ENCODE results near the gene UGT1A1. TPM values are rescaled to one million over a fixed set of nuclear protein-coding genes. Genes with fewer than 3 reads are reported as not detected.

The UGT1A1 gene
- total and polyA plus RNA-seq, 9 of the 15 experiments (the other 6 are each of a cell fraction or from before 2014, with no cell fraction given), result not detected

- in situ Hi-C loops (cut with MboI) (no loop called here), intact Hi-C loops (cut with micrococcal nuclease) (no loop called here)
- Histone ChIP-seq H3K9ac (ENCODE audit: insufficient read depth in 1 of 2, low read depth in 2 of 2, low read length in 2 of 2) (no peak overlapping the region), H2AFZ (ENCODE audit: low read depth, low read length) (no peak overlapping the region), H4K20me1 (replicated peaks; ENCODE audit: control insufficient read depth, insufficient read depth, low read length) (no peaks in the 10 kb centered on the region), H3K9me3 (replicated peaks; ENCODE audit: control insufficient read depth, insufficient read depth, low read depth, low read length) (no peaks in the 10 kb centered on the region), H3K9me1 (ENCODE audit: control insufficient read depth, insufficient read depth, low read length) (no peaks in the 10 kb centered on the region), H3K4me3 (no peak overlapping the region), H3K36me3 (ENCODE audit: control insufficient read depth, insufficient read depth, low read length) (no peaks in the 10 kb centered on the region), H3K79me2 (ENCODE audit: control insufficient read depth, insufficient read depth, low read length) (no peaks in the 10 kb centered on the region), H3K27me3 (ENCODE audit: control insufficient read depth in 2 of 2, insufficient read depth in 2 of 2, low read length in 2 of 2) (peaks cover 0 to 13% of the 10 kb centered on the region in 2 experiments; a peak in 3 of 5 replicates), H3K4me2 (ENCODE audit: insufficient read depth, low read length) (no peak overlapping the region), H3K4me1 (replicated peaks in 1 of 2; ENCODE audit: control insufficient read depth in 2 of 2, insufficient read depth in 2 of 2, low read length in 2 of 2) (no peaks in the 10 kb centered on the region), H3K27ac (ENCODE audit: extremely low read depth, low read depth, low read length) (no peak overlapping the region)
- ChIA-PET CTCF (ENCODE audit: low intra/inter-chr PET ratio) (no interaction called here), POLR2A (no interaction called here)
- no peak for FAIRE-seq
- WGBS (ENCODE audit: insufficient coverage, low coverage, missing lambda C conversion rate), result 0% methylated on average over 13 of the region's 16 CpGs
- no peak for DNase-seq (ENCODE audit: extremely low read depth in 1 of 4, low spot score in 3 of 4)
- BruUV-seq (replicated peaks), result no TSS peak
- TF ChIP-seq TRIM28 (IDR thresholded peaks at IDR 0.05), result no peak
- TF ChIP-seq HDAC1 (IDR thresholded peaks at IDR 0.05), result no peak
- TF ChIP-seq, protein P1, sequence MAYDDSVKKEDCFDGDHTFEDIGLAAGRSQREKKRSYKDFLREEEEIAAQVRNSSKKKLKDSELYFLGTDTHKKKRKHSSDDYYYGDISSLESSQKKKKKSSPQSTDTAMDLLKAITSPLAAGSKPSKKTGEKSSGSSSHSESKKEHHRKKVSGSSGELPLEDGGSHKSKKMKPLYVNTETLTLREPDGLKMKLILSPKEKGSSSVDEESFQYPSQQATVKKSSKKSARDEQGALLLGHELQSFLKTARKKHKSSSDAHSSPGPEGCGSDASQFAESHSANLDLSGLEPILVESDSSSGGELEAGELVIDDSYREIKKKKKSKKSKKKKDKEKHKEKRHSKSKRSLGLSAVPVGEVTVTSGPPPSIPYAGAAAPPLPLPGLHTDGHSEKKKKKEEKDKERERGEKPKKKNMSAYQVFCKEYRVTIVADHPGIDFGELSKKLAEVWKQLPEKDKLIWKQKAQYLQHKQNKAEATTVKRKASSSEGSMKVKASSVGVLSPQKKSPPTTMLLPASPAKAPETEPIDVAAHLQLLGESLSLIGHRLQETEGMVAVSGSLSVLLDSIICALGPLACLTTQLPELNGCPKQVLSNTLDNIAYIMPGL (CRISPR knock-in tag; IDR thresholded peaks at IDR 0.05), result no peak
- TF ChIP-seq, protein P2, sequence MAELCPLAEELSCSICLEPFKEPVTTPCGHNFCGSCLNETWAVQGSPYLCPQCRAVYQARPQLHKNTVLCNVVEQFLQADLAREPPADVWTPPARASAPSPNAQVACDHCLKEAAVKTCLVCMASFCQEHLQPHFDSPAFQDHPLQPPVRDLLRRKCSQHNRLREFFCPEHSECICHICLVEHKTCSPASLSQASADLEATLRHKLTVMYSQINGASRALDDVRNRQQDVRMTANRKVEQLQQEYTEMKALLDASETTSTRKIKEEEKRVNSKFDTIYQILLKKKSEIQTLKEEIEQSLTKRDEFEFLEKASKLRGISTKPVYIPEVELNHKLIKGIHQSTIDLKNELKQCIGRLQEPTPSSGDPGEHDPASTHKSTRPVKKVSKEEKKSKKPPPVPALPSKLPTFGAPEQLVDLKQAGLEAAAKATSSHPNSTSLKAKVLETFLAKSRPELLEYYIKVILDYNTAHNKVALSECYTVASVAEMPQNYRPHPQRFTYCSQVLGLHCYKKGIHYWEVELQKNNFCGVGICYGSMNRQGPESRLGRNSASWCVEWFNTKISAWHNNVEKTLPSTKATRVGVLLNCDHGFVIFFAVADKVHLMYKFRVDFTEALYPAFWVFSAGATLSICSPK (IDR thresholded peaks at IDR 0.05; ENCODE audit: borderline replicate concordance), result no peak
- TF ChIP-seq STAT5B (CRISPR knock-in tag; IDR thresholded peaks at IDR 0.05), result no peak
- no peak for TF ChIP-seq CEBPG (CRISPR knock-in tag; IDR thresholded peaks at IDR 0.05)
- TF ChIP-seq CEBPG (tag; conservative IDR thresholded peaks at IDR 0.05 in 1 of 2, IDR thresholded peaks at IDR 0.05 in 1 of 2), result no peak
- TF ChIP-seq ZNF184 (CRISPR knock-in tag; IDR thresholded peaks at IDR 0.05), result no peak
- no peak for TF ChIP-seq SAP30 (IDR thresholded peaks at IDR 0.05; ENCODE audit: borderline replicate concordance, insufficient read depth, low read depth, low read length, poor library complexity, severe bottlenecking)
- TF ChIP-seq MCM3 (IDR thresholded peaks at IDR 0.05), result no peak
- TF ChIP-seq SP2 (IDR thresholded peaks at IDR 0.05; ENCODE audit: extremely low read depth, low read depth, low read length, poor library complexity, severe bottlenecking), result no peak
- no peak for TF ChIP-seq THRA (IDR thresholded peaks at IDR 0.05)
- no peak for ATAC-seq
Measured at GRCh38 chr2:233772153-233772552, 12.1 kb downstream of the UGT1A1 start.
